ENCODE data around the gene XIRP1.

Gene XIRP1

DNA sequence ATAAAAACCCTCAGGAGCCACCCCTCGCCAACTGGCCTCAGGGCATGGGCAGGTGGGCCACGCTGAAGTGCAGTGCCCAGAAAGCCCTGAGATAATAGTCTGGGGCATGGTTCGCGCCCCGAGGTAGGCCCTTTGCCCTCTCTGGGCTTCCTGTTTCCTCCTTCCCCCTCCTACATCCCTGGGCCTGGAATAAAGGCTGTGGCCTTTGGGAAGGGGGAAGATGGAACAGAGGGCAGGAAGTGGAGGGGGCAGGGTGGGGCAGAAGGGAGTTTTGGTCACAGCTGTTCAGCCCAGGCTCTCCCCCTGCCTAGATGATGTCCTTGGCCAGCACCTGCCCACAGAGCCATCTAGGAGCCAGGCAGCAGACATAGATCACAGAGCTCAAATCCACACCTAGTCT, 50.3 kb downstream of the XIRP1 start:
- no peak for DNase-seq (ENCODE audit: low read depth)

- DNase-seq (ENCODE audit: low read depth) = no peak
Measured at GRCh38 chr3:39141171-39141995, 51.0 kb downstream of the XIRP1 start.

DNA sequence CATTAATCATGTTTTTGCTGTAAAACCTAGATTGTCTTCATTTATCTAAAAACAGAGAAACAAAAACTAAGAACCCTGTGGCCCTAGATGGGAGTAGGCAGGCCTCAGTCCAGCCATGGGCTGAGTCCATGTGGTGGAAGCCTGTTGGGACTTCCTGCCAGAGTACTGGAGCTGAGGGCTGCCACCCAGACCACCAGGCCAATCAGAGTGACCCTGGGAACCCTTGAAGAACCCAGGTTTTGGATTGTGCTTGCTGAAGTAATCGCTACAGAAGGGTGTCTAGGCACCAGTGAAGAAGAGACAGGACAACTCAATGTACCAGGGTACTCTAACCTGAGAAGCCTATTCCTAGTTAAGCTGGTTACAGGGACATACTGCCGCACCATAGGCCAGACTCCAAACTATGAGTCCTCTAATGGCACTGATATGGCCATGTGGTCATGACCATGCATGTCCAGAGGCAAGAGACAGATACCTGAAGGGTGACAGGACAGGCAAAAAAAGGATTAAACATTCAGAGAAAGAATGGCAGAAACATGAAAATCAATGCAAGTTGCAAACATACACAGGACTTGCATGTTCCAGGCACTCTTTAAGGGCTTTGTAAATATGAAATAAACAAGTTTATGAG, 51.9 kb downstream of the XIRP1 start:
- no peak for DNase-seq (ENCODE audit: low read depth)

- DNase-seq (ENCODE audit: low read depth) = no peak
Measured at GRCh38 chr3:39139442-39139841, 53.0 kb downstream of the XIRP1 start.

DNA sequence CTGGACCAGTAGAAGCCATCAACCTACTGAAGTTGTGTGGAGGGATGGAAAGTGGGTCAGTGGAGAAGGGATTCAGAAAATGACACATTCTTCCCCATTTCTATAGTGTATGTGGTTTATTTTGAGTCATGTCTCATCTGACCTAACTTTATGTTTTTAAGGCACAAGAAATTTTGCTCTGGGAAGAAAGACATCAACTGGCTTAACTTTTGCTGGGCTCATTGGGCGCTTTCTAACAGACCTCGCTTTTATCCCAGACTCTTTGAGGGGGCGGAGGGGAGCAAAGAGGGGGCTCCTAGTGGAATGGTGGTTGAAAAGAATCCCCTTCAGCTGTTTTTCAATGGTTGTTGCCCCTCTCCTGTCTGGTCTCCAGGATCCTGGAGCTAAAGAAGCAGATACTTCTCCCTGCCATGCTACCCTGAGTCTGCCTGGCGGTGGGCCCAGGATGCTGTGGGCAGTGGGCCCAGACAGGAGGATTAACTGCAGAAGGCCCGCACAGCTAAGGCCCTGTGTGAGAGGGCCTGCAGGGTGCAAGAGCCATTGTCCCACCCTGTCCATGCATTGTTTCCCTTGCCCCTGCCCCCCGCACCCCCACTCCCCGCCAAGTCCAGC, 53.5 kb downstream of the XIRP1 start:
- DNase-seq (ENCODE audit: low read depth) = no peak

GRCh38 chr3:39137991-39138803, 54.2 kb downstream of the XIRP1 start:
- DNase-seq (ENCODE audit: low read depth) = no peak

DNA sequence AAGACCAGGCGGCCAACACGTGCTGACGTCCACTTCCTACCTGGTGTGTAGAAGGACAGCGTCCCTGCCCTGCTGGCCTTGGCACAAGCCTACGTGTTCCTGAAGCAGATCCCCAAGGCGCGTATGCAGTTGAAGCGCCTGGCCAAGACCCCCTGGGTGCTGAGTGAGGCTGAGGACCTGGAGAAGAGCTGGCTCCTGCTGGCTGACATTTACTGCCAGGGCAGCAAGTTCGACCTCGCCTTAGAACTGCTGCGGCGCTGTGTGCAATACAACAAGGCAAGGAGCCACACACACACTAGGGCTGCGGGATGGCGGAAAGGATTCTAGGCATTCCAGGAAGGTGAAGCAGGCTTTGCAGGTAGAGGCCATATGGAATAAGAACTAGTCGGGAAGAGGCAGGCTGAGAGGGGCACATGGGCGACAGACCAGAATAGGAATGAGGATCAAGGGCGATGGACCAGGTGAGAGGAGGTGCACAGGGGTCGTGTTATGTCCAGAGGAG, 54.9 kb downstream of the XIRP1 start:
- no peak for DNase-seq (ENCODE audit: low read depth)

DNA sequence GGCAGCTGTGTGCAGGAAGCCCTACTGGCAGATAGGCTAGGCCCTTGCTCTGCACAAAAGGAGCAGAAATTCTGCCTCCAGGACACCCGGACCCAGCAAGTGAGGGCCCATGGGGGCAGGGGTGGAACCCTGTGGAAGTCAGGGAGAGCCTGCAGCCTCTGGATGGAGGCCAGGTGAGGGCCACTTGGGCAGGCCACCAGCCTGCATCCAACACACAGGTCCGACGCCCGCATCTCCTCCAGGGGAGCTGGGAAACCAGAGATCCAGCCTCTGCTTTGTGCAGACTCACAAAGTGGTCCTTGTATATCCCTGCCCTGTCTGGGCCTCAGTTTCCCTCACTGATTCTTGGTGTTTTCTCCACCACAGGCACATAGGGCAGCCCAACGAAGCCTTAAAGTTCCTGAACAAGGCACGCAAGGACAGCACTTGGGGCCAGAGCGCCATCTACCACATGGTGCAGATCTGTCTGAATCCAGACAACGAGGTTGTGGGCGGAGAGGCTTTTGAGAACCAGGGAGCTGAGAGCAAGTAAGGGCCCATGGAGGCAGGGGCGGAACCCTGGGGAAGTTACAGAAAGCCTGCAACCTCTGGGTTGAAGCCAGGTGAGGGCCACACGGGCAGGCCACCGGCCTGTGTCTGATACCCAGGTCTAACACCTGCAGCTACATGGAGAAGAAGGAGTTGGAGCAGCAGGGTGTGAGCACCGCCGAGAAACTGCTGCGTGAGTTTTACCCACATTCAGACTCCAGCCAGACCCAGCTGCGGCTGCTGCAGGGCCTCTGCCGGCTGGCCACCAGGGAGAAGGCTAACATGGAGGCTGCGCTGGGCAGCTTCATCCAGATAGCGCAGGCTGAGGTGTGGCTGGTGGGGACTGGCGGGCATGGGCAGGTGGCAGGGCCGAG, 55.6 kb downstream of the XIRP1 start:
- DNase-seq (ENCODE audit: low read depth) = no peak

DNA sequence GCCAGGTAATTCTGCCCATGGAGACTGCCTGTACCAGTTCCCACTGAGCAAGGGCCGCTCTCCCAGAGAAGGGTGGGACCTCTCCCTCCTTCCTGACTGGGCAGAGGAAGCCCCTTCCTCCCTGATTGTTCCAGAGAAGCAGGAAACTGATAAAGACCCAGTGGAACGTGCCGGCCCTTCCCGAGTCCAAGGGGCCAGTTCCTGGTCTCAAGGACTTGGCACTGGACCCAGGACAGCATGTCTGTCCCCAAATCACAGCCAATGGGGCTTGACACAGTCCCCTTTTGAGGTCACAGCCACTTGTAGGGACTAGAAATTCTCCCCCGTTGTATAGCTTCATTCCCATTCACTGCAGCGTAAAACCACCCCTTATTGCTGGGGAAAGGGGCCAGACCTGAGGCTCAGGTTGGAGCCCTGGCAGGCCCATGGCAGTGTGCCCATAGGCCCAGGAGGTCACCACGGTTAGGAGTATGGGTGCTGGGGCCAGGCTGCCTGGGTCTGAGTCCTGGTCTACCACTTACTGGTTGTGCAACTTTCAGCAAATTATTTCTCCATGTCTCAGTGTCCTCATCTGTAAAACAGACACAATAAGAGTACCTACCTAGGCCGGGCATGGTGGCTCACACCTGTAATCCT, 57.1 kb downstream of the XIRP1 start:
- no peak for DNase-seq (ENCODE audit: low read depth)

GRCh38 chr3:39134305-39134704, 58.1 kb downstream of the XIRP1 start:
- no peak for DNase-seq (ENCODE audit: low read depth)

DNA sequence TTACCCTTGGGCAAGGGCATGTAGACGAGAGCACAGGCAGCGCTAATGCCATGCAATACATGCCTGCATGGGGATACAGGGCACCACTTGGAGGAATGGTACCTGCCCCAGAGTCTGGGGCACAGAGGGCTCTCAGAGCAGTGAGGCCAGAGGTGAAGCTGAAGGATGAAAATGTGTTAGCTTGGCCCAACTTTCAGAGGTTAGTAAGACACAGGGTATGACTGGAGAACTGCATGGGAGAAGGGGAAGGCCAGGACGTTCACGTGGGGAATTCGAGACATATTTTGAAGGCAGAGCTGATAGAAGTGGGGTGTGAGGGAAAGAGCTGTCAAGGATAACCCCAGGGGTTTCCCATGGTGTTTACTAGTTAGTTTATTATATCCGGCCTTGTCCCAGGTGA, 58.6 kb downstream of the XIRP1 start:
- no peak for DNase-seq (ENCODE audit: low read depth)
